Stimulated activated CD4-positive, alpha-beta T cell treated with anti-CD3 and anti-CD28 coated beads, Interleukin-2, amount 100 ng/mL, for 24 hours (primary cell): ENCODE data around the gene KIF16B.
A peak's percentile ranks its signal among the peaks of the same experiment; 100 is the strongest.
"Not testable (repeated sequence)": the region's sequence is repeated elsewhere in the genome, so short reads cannot be mapped to it uniquely, and the experiment has no call there.

Source experiments
- DNase-seq, 2 donors: peaks; one replicate each; pipeline ENCODE4 v3.0.0-alpha.2; 2020

KIF16B gene

DNA sequence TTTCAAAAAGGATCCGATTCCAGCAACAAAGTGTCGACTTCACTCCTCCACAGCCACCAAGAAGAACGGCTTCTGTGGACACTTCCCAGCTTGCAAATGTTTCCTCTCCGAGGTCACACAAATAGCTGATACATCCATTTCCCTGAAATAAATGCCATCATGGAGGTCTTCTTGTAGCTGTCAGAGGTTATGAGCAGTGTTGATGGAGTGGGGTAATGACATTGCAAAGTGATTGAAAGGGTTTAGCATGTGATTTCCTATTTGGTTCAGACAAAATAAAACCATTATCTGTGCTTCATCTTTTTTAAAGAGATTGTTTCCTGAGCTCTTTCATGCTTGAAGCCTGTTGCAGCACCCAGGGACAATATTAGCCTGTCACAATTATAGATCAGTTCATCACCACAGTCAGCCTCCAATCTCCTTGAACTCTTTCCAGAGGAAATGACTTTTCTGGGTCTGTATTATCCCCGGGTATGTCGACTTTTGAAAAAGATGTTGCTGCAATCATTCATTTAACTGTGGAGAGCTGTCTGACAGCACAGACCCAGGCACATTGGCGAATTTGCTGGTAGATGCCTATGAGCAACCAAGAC, 16.9 kb upstream of the KIF16B start:
- no peak for DNase-seq

DNA sequence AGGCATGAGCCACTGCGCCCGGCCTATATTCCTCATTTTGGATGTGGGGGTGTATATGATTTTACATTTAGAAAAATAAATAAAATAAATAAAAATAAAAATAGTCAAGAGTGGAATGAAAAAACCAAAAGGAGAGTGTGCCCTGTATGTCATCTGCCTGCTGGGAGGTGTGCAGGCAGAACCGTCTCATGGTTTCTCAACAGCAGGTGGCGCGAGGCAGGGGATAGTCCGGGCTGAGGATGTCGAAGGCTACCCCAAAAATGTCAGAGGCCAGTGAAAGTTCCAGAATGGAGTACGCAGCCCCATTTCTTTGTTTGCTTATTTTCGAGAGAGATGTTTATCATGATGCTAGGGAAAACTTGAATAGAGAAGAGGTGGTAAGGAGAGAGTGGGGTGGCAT, 16.4 kb upstream of the KIF16B start:
- DNase-seq: no peak

DNA sequence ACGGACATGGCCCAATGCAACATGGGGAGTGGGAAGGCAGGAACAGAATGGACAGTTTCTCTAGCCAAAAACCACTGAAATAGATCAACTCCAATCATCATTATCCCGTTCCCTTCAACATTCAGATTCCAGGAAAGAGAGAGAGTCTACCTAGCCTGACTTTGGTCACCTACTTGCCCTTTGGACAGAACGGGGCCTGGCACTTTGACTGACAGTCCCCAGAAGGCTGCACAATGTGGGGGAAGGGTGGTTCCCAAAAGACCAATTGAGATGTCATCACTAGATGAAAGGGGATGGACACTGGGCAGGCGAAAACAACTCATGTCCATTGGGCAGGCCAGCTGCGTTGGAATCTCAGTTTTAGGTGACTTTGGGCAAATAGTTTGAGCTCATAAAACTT, 15.0 kb upstream of the KIF16B start:
- DNase-seq: no peak

DNA sequence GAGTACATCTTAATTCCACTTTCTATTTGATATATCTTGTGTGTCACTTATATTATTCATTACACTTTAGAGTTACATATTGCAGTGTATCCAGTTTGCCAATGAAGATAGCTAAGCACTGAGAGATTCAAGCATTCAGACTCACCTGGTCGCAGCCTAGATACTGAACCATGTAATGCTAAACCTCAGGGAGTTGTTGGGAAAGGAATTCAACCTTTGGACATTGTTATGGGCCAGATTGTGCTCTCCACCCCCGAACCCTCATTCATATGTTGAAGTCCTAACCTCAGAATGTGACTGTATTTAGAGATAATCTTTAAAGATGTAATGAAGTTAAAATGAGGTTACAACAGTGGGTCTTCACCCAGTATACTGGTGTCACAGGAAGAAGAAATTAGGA, 13.8 kb upstream of the KIF16B start:
- DNase-seq: no peak

DNA sequence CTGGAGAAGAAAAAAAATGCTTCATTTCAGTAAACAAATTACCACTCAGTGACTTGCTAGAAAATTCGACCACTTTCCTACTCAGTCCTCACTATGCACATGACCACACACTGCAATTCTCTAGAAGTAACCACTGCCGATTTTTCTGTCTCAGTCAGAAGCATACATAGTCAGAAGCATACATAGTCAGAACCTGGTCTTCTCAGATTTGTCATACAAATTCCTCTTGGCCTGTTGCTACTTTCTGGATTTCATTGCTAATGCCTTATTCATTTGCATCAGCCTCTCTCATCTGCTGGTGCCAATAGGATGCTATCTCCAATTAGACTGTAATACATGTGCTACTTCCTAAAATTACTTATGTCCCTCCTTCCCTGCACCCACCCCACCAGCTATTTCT, 10.2 kb upstream of the KIF16B start:
- no peak for DNase-seq

DNA sequence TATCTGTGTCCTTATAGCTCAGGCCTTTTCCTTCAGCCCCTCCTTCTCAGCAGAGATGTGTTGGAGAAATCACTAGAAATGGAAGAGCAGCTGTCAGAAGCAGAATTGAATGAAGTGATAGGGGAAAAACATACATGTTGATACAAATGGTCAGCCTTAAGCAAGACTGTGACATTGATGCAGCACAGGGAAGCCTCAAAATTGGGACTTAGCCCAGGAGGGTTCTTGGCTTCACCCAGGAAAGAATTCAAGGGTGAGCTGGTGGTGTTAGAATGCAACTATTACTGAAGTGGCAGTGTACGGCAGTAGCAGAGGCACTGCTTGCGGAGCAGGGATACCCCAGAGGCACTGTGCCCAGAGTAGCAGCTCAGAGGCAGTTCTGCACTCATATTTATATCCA, 8.0 kb upstream of the KIF16B start:
- DNase-seq: no peak

DNA sequence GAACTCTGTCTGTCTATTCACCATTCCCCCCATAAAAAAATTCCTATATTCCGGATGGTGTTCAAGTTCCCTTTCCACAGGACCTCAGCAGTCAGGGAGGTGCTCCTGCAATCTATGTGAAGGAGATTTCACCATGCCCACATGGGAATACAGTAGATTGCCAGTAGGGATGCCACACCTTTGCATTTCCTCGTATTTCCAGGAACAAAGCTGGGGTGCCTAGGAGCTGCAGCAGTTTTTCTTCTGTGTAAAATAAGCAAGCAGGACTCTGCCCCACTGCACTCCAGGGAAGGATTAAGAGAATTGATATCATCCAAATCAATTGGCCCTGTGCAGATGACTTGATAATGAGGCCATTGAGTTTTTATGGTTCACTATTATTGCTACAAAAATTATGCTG, 7.4 kb upstream of the KIF16B start:
- DNase-seq: no peak

DNA sequence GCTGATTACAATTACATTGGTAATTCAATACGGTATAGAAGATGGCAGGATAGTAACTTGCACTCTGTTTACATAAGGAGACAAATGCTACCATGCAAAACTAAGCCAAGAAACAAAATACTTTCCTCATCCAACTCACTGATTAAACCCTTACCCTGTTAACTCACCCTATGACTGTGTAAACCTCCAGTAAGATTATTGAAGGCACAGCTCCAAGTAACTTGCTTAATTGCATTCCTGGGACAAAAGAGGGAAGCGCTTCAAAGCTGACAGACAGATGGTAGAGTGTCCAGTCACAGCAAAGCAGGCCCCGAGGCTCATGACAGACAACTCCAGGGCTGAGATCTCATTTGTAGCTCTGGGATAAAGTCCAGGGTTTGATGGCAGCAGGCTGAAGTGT, 6.9 kb upstream of the KIF16B start:
- no peak for DNase-seq

DNA sequence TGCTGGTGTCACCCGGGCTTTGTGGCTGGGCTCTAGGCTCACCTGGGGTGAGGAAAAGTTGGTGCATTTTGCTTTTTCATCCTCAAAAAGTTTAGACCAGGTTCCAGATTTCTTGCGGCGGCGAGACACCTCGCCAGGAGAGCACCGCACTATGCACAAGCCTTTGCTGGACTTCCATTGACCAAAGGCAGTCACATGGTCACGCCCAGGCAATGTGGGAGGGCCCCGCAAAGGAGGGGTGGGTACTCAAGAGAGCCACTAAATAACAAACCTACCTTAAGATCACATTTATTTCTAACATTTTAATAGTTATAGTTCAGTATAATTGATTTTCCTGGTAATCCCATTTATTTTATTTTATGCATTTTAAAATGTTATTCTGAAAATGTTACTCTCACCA, 3.0 kb upstream of the KIF16B start:
- no peak for DNase-seq

DNA sequence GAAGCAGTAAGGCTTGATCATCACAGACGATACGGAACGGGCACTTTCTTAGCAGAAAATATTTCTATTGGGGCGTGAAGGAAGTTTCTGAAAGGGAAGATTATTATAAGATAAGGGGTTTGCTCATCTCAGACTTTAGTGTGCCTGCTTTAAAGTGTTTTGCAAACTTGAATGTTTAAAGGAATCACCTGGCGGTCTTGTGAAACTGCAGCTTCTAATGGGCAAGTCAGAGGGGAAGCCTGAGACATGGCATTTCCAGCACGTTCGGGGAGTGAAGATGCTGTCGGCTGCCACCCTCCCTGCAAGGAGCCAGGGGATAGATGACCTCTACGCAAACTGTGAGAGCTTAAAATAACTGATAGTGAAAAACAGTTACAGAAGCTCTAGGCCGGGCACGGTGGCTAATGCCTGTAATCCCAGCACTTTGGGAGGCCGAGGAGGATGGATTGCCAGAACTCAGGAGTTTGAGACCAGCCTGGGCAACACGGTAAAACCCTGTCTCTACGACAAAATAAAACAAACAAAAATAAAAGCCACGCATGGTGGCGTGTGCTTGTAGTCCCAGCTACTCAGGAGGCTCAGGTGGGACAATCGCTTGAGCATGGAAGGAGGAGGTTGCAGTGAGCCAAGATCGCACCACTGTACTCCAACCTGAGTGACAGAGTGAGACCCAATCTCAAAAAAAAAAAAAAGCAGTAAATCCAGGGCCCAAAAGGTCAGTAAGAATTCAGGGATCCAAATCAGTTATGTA, 2.3 kb upstream of the KIF16B start:
- peak in 1 of 2 donors; percentile 14 for DNase-seq

DNA sequence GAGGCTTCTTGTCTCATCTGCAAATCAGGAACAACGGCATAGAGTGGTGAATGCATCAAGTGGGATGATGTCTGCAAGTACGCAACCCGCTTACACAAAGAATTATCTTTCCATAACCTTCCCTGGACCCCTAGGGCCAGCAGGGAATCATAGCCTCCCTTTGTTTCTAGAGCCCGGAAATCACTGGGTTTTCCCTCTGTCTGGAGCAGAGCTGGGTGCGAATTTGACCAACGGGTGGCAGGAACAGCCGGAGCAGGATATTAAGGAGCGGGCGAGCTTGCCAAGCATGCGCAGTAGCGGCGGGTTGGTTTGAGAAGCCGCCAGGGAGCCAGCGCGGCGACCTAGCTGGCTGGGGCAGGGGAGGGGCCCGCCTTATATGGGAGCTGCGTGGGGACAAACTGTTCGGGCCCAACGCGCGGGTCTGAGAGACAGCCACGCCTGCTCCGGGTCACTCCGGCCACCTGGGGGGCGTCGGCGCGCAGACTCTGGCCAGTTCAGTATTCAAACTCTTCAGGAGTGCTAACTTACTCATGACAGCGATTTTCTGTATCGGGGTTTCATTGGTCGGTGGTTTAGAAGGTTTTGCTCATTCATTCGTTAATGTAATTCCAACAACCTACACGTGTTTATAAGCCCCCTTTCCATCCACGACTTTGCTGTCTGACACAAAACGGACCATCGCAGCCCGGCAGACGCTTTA, 1.6 kb upstream of the KIF16B start:
- DNase-seq: peak; percentile 78 to 86

DNA sequence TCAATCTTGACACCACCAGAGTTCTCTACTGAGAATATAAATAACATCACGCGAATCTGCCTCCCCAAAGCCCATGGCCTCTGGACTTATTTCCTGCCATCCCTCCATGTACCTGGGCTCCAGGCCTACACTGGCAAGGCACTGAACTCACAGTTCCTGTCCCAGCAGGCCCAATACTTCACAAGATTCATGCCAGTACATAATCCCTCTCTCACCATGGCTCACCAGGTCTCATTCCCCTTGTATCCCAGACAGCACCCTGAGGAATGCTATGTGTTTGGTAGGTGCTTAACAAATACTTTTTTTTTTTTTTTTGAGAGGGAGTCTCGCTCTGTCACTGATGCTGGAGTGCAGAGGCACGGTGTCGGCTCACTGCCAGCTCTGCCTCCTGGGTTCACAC, 1.9 kb downstream of the KIF16B start:
- no peak for DNase-seq

DNA sequence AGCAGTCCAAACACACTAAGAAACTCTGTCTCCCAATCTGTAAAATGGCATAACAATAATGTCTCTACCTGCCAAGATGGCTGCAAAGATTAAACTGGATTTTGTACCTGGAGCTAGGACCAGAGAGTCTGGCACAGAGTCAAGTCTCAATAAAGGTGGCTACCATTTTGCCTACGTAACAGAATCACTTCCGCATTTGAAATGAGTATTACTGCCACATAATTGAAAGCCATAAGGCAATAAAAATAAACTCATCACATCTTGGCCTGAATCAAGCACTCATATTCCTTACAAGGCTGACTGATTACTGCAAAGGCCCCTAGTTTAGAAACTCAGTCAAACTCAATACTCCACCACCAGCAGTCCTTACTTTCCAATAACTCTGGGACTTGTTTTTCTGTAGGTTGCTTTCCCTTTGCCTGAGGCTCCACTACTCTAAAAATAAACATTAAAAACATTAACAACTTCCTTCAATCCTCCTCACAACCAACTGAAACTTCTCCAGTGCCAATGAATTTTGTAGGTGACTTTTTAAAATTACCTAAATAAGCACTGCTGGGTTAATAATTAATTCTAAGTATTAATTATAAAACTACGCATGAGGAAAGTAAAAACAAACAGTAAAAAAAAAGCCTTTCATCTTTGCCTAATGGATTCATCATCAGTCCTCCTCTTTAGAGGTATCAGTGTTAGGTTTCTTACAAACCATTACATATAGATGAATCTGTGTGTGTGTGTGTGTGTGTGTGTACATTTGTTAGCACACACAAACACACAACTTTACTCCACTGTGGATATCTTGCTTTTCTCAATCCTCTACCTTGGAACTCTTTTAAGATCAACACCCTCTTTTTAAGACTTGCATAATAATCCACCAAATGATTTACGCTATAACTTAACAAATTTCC, 3.7 kb downstream of the KIF16B start:
- DNase-seq: no peak

DNA sequence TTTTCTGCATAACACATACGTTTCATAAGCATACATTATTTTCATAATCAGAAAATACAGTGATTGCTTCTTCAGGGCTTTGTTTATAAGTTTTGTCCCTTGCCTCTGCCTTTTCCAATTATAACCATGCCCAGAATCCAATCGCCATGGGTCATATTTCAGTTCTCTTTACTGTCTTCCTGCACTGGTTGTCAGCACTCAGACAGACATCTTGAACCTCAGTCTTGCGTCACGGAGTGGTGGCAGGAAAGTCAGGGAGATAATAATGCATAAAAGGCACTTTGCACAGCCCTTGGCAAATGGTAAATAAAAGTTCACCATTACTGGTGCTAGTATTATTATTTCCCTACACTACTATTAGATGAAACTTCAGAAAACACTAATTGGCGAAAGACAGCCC, 7.2 kb downstream of the KIF16B start:
- no peak for DNase-seq

DNA sequence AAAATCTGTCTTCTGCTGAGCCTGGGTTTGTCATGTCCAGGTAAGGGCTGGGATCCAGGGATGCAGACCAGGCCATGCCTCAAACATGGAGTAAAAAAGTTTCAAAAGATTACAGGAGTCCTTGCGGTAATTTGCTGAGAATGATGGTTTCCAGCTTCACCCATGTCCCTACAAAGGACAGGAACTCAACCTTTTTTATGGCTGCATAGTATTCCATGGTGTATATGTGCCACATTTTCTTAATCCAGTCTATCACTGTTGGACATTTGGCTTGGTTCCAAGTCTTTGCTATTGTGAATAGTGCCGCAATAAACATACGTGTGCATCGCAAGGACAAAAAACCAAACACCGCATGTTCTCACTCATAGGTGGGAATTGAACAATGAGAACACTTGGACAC, 9.2 kb downstream of the KIF16B start:
- not testable (repeated sequence) for DNase-seq

DNA sequence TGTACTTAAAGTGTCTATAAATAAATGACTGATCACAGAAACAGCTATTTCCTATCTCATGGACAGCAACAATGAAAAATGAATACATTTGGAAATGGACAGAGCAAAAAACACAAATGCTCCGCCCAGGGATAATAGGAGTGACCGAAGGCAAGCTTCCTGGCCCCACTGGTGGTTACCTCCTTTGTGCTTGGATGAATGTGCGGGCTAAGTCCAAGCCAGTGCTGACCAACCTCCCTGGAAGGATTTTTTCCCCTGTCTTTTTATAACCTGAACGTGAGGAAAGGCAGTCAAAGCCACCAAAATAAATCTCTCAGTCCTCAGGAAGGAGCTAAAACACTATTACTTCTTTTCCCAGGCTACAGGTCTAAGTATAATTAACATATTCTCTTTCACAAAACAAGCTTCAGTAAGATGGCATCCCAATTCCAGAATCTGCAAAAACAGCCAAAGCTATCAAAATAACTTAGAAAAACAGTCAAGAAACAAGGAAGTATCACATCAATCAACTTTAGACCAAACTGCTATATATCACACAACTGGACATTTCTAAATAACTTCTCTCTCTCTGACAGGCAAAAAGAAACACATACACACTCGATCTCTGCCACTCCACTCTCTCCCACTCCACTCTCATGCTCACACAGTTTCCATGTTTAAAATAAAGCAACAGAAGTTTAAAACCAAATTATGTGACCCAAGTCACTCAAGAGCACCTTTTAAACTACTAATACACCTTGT, 10.0 kb downstream of the KIF16B start:
- DNase-seq: no peak

DNA sequence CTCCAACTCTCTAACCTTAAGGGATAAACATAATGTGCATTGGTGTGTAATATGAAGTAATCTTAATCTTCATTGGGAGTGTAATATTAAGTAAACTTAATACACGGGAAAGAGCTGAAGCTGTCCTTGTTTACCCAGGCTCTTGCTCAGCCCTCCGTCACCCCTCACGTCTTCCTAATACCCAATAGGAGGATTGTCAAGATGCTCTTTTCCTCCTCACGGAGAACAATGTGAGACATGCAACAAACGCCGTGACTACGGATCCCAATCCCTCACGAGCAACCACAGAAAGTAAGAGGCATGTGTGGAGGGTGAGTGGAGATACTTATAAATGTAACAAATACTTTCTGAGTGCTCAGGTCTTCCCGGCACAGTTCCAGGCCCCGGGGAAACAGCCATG, 11.0 kb downstream of the KIF16B start:
- no peak for DNase-seq

DNA sequence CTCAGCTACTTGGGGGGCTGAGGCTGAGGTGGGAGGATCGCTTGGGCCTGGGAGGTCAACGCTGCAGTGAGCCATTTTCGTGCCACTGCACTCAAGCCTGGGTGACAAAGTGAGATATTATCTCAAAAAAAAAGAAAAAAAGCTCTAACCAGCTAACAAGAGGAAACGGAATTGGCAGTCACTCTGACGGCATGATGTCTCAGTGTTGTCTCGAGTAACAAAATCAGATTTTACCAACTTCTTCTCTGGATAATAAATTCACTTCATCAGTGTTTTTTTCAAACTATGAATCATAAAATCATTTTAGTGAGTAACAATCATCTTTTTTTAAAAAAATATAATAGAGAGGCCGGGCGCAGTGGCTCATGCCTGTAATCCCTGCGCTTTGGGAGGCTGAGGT, 12.6 kb downstream of the KIF16B start:
- no peak for DNase-seq

DNA sequence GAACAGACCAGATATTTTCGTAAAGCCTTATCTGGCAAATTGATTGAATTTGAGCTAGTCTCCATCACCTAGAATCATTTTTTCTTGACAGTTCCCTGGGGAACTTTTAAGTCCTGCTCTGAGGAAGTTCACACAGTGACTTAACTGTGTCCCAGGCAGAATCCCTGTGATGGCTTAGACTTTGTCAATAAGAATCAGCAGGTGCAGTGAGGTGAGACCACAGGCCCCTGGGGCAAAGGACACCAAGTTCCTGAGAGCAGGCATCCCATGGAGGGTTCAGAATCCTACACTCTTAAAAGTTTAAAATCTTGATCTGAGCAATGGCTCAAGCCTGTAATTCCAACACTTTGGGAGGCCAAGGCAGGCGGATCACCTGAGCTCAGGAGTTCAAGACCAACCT, 13.0 kb downstream of the KIF16B start:
- DNase-seq: no peak

DNA sequence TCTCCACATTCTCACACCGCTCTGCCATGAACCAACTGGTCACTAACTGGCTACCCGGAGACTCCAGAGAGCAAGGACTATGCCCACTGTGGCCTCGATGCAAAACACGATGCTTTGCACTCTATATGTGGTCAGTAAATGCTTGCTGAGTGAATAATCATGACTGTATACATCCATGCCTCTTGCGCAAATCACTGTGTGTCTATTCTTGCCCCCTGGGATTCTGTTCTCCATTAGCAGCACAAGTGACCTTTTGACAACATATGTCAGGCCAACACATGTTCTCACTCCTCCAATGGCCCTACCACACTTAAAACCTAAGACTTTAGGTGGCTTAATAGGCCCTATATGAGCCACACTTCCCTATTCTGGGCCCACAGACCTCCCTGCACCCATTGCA, 16.9 kb downstream of the KIF16B start:
- DNase-seq: no peak

DNA sequence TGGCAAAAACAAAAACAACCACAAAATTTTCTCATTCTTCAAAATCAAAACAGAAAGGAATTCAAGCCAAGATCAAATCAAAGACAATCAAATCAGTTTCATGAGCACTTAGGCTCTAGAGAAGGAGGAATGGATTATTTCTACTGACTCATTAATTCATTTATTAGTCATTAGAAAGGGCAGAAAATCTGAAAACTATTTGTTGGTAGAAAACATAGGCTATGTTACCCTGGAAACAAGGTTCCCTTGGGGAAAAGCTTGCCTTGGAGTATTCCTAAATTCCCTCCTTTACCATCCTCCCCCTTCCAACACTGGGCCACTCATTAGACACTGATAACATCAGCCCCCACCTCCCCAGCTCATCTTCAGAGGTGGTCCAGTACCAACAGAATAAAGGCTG, 17.5 kb downstream of the KIF16B start:
- no peak for DNase-seq

DNA sequence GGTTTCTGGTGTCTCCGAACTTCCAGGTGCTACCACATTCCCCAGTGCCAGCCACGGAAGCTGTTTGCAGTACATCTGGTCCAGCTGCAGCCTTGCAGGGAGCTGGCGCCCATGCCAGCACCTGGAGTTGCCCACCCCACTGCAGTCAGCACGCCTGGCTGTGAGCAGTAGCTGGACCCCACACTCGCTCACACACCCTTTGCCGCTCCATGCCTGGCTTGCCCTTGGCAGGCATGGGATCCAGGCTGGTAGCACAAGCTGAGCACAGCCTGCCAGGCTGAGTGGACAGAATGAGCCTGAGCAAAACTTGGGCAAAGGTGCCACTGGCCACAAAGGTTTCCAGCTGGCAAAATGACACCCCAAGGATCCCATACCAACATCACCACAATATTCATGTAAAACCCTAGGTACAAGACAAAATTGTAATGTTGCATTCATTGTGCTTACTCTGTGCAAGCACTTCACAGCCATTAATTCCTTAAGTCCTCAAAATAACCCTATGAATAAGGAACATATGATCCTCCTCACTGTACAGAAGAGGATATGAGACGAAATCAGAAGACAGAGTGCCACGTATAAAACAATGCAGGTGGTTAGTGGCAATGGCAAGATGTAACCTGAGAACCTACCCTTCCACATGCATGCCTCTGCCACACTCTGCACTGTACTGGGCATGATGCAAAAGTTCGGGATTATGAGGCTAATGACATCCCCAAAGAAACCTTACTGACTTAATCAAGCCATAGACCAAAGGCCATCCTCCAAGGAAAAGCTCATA, 18.3 kb downstream of the KIF16B start:
- no peak for DNase-seq
